MM.1S (cell line): ENCODE data around the gene KRTAP9-8.
"Not testable (repeated sequence)": the region's sequence is repeated elsewhere in the genome, so short reads cannot be mapped to it uniquely, and the experiment has no call there.

Source experiments
- DNase-seq: peaks from one replicate; pipeline ENCODE4 v3.0.0-alpha.2; 2015
- H2AFZ ChIP-seq: fragments of 300-600 bp; sonication (generic); 2 replicates; pipeline ENCODE4 v1.6.0; 2016; ENCODE audit warnings: antibody characterized with exemption, low read length
- H3F3A ChIP-seq: fragments of 300-600 bp; sonication (generic); 2 replicates; pipeline ENCODE4 v1.6.1; 2016; ENCODE audit warnings: mild to moderate bottlenecking, antibody characterized with exemption, low read length, moderate library complexity, mixed read lengths; ENCODE audit not compliant: insufficient read depth
- H3K27ac ChIP-seq: fragments of 300-600 bp; sonication (generic); 2 replicates; pipeline ENCODE4 v1.5.1; 2016; ENCODE audit warnings: mild to moderate bottlenecking, low read length
- H3K27me3 ChIP-seq: fragments of 300-600 bp; sonication (generic); replicated peaks from 2 replicates; pipeline ENCODE4 v1.6.0; 2016; ENCODE audit warnings: low read length; ENCODE audit not compliant: insufficient read depth
- H3K36me3 ChIP-seq: fragments of 300-600 bp; sonication (generic); replicated peaks from 2 replicates; pipeline ENCODE4 v1.6.1; 2016; ENCODE audit warnings: mild to moderate bottlenecking, low read length, mixed read lengths; ENCODE audit not compliant: insufficient read depth
- H3K4me1 ChIP-seq: fragments of 300-600 bp; sonication (generic); 2 replicates; pipeline ENCODE4 v1.6.1; 2016; ENCODE audit warnings: low read length, mixed read lengths
- H3K4me2 ChIP-seq: fragments of 300-600 bp; sonication (generic); 2 replicates; pipeline ENCODE4 v1.6.0; 2016; ENCODE audit warnings: low read depth, low read length
- H3K4me3 ChIP-seq: fragments of 300-600 bp; sonication (generic); 2 replicates; pipeline ENCODE4 v1.5.1; 2016; ENCODE audit warnings: low read length, mixed read lengths
- H3K79me2 ChIP-seq: fragments of 300-600 bp; sonication (generic); 2 replicates; pipeline ENCODE4 v1.6.1; 2016; ENCODE audit warnings: mixed run types, low read length, mixed read lengths
- H3K9ac ChIP-seq: fragments of 300-600 bp; sonication (generic); 2 replicates; pipeline ENCODE4 v1.6.1; 2016; ENCODE audit warnings: low read length, mixed read lengths
- H3K9me2 ChIP-seq: fragments of 300-600 bp; sonication (generic); replicated peaks from 2 replicates; pipeline ENCODE4 v1.6.1; 2016; ENCODE audit warnings: mild to moderate bottlenecking, low read length, mixed read lengths; ENCODE audit not compliant: insufficient read depth
- H3K9me3 ChIP-seq: fragments of 300-600 bp; sonication (generic); replicated peaks from 2 replicates; pipeline ENCODE4 v1.6.1; 2016; ENCODE audit warnings: mild to moderate bottlenecking, low read length, mixed read lengths; ENCODE audit not compliant: insufficient read depth
- H4K20me1 ChIP-seq: fragments of 300-600 bp; sonication (generic); 2 replicates; pipeline ENCODE4 v1.6.1; 2016; ENCODE audit warnings: mild to moderate bottlenecking, low read length, moderate library complexity, mixed read lengths; ENCODE audit not compliant: insufficient read depth
- CTCF ChIP-seq: fragments of 300-600 bp; sonication (generic); IDR thresholded peaks from 2 replicates; pipeline ENCODE4 v1.5.1; 2016; ENCODE audit warnings: antibody characterized with exemption, low read length, mixed read lengths
- EZH2 ChIP-seq: fragments of 300-600 bp; sonication (generic); optimal IDR thresholded peaks from 2 replicates; pipeline ENCODE3; 2017; ENCODE audit warnings: low read depth, mild to moderate bottlenecking, antibody characterized with exemption, low read length, mixed read lengths
- EZH2phosphoT487 ChIP-seq: fragments of 300-600 bp; sonication (generic); IDR thresholded peaks from 2 replicates; pipeline ENCODE4 v1.6.1; 2018; ENCODE audit warnings: antibody characterized with exemption, low read length

Gene KRTAP9-8

DNA sequence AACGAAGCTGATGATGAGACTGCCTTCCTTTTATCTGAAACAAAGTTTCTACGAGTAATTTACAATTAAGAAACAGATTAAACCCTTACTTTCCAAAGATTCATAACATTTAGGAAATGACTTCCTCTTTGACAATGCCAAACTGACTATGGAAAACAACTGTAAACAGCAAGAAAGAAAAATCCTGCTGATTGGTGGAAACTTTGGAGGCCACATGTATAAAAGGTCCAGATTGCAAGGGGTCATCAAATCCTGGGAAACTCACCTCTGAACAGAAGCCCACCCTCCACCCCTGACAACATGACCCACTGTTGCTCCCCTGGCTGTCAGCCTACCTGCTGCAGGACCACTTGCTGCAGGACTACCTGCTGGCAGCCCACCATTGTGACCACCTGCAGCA, 27.3 kb downstream of the KRTAP9-8 start, which contains the start of gene KRTAP9-6:
Gene KRTAP9-6, plus strand, starts transcription at position 301 of the 400 bp plus-strand sequence. Its CDS starts 0 bp downstream, at position 301.
- Histone ChIP-seq H3K79me2 (no peaks in the 10 kb centered on the region), H3F3A (no peaks in the 10 kb centered on the region), H3K27me3 (no peaks in the 10 kb centered on the region), H3K9ac (no peak within 1 kb of the TSS), H3K9me3 (no peaks in the 10 kb centered on the region), H4K20me1 (no peaks in the 10 kb centered on the region), H3K4me2 (no peak within 1 kb of the TSS), H3K27ac (no peak within 1 kb of the TSS), H3K4me3 (no peak within 1 kb of the TSS), H3K4me1 (no peaks in the 10 kb centered on the region), H3K9me2 (no peaks in the 10 kb centered on the region), H3K36me3 (no peaks in the 10 kb centered on the region), H2AFZ (no peak within 1 kb of the TSS)
- no peak for DNase-seq
- TF ChIP-seq CTCF = no peak
- TF ChIP-seq EZH2phosphoT487 = no peak
- TF ChIP-seq EZH2 = no peak

- TF ChIP-seq CTCF (no peak), EZH2 (no peak), EZH2phosphoT487 (no peak)
- Histone ChIP-seq H3K27me3 (no peaks in the 10 kb centered on the region), H3K4me1 (no peaks in the 10 kb centered on the region), H3K27ac (no peak overlapping the region), H3K4me3 (no peak overlapping the region), H3K9ac (no peak overlapping the region), H3F3A (no peaks in the 10 kb centered on the region), H3K4me2 (no peak overlapping the region), H3K9me3 (no peaks in the 10 kb centered on the region), H4K20me1 (no peaks in the 10 kb centered on the region), H3K36me3 (no peaks in the 10 kb centered on the region), H2AFZ (no peak overlapping the region), H3K9me2 (no peaks in the 10 kb centered on the region), H3K79me2 (no peaks in the 10 kb centered on the region)
- no peak for DNase-seq
Measured at GRCh38 chr17:41267711-41268110, 29.9 kb downstream of the KRTAP9-8 start.

GRCh38 chr17:41271323-41271722, 33.5 kb downstream of the KRTAP9-8 start:
- not testable (repeated sequence) for H2AFZ ChIP-seq, H3K36me3 ChIP-seq, H3K27ac ChIP-seq, H3K9me2 ChIP-seq, H3K4me1 ChIP-seq, H3K4me2 ChIP-seq, DNase-seq, H3K4me3 ChIP-seq, H3K27me3 ChIP-seq, H3K79me2 ChIP-seq, H3F3A ChIP-seq, H3K9ac ChIP-seq, H4K20me1 ChIP-seq, H3K9me3 ChIP-seq

- Histone ChIP-seq H3K36me3 (no peaks in the 10 kb centered on the region), H2AFZ (no peak overlapping the region), H3K4me2 (no peak overlapping the region), H3K27me3 (no peaks in the 10 kb centered on the region), H3F3A (no peaks in the 10 kb centered on the region), H3K4me1 (no peaks in the 10 kb centered on the region), H3K9ac (no peak overlapping the region), H3K9me2 (no peaks in the 10 kb centered on the region), H3K9me3 (no peaks in the 10 kb centered on the region), H3K4me3 (no peak overlapping the region), H4K20me1 (no peaks in the 10 kb centered on the region), H3K27ac (no peak overlapping the region), H3K79me2 (no peaks in the 10 kb centered on the region)
- no peak for DNase-seq
- no peak for TF ChIP-seq EZH2
- no peak for TF ChIP-seq CTCF
- TF ChIP-seq EZH2phosphoT487 = no peak
Measured at GRCh38 chr17:41271858-41272257, 34.1 kb downstream of the KRTAP9-8 start.

DNA sequence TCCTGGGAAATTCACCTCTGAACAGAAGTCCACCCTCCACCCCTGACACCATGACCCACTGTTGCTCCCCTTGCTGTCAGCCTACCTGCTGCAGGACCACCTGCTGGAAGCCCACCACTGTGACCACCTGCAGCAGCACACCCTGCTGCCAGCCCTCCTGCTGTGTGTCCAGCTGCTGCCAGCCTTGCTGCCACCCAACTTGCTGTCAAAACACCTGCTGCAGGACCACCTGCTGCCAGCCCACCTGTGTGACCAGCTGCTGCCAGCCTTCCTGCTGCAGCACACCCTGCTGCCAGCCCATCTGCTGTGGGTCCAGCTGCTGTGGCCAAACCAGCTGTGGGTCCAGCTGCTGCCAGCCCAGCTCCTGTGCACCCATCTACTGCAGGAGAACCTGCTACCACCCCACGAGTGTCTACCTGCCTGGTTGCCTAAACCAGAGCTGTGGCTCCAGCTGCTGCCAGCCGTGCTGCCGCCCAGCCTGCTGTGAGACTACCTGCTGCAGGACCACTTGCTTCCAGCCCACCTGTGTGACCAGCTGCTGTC, 37.9 kb downstream of the KRTAP9-8 start, which contains the start of gene KRTAP9-7:
Gene KRTAP9-7, plus strand, starts transcription at position 51 of the 543 bp plus-strand sequence. Its CDS starts 0 bp downstream, at position 51.
- not testable (repeated sequence) for H3F3A ChIP-seq, H3K4me3 ChIP-seq, DNase-seq, H3K4me2 ChIP-seq, H4K20me1 ChIP-seq, H2AFZ ChIP-seq, H3K27me3 ChIP-seq, H3K36me3 ChIP-seq, H3K4me1 ChIP-seq, H3K27ac ChIP-seq, H3K9me2 ChIP-seq, H3K9me3 ChIP-seq, H3K9ac ChIP-seq, H3K79me2 ChIP-seq
